T-helper 1 cell treated with Interleukin-12 subunit alpha and Interleukin-12 subunit beta and Interleukin-4 antibody, amounts not matched to agents 30 ng/mL and 1 ng/mL, for 36 hours (primary cell): Measurements from ENCODE around the gene ADAMTSL3. TPM values are rescaled to one million over a fixed set of nuclear protein-coding genes. Genes with fewer than 3 reads are reported as not detected.

Experiments
- intact Hi-C: fragments of 100-400 bp; cut with micrococcal nuclease; formaldehyde crosslinking; loops from one replicate; pipeline ENCODE4 v1.15.1; 2024
- total RNA-seq: library from RNA; stranded (reverse); gene quantifications from 2 replicates; pipeline ENCODE4 v1.2.3, GENCODE V29; 2022

The ADAMTSL3 gene
- total RNA-seq, 1 donor from 2014 or later: not detected

DNA sequence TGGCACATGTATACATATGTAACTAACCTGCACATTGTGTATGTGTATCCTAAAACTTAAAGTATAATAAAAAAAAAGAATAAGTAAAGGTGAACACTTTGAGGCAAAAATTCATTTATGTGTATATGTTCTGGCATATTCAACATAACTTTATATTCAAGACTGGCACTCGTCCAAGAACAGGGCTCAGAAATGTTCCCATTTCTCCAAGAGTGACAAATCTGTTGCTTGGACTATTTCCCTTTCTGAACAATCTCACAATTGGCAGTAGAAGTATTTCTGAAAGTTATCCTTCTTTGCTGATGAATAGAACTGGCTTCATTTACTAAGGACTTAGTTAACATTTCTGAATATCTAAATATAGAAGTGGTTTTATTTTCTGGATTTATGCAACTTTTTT is 212.8 kb downstream of the ADAMTSL3 start:
- intact Hi-C loops: no loop called here

DNA sequence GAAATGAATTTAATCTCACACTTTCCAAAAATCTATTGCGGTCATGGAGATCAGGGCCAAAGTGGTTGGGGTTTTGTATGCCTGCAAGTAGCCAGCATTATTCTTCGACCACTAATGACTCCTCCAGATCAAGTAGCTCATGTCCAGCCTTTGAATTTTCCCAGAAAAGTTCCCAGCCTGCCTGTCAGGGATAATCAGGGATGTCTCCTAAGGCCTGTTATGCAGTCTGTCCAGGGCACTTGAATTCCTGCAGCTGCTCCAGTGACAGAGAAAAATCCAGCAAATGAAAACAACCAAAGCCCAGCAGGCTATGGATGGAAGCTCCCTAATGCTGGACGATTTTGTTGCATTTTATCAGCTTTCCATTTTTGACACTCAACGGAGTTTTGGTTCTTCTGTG is 215.4 kb downstream of the ADAMTSL3 start:
- intact Hi-C loops: no loop called here

DNA sequence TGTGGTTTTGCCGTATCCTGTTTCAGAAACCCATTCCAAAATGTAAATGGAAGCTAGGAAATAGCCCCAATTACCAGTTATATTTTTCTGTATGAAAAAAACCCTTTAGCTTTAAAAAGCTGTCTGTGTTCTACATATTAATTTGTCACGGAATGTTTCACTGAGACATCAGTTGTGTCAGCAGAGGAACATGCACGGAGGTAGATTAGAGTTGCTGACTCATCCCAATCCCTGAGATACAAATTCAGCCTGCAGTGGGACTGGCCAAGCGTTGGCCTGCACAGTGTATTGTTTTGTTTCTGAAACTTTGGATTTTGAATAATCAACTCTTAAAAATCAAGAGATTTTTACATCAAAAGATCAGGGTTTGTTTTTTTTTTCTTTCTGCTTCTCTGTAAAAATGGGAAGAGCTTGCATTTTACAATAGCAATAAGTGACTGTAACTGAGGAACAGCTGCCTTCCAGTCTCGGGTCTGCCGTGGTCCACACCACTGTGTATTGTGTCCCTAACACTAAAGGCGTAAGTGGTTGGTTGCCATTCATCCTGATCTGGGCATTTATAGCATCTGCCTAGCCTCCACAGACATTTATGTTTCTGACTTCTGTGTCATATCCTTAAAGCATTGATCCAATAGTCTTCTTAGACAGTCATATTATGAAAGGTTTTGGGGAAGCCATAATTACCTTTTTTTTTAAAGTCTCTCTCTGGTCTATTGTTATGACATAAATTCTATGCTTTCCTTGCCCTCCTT is 218.1 kb downstream of the ADAMTSL3 start:
- intact Hi-C loops: no loop called here

DNA sequence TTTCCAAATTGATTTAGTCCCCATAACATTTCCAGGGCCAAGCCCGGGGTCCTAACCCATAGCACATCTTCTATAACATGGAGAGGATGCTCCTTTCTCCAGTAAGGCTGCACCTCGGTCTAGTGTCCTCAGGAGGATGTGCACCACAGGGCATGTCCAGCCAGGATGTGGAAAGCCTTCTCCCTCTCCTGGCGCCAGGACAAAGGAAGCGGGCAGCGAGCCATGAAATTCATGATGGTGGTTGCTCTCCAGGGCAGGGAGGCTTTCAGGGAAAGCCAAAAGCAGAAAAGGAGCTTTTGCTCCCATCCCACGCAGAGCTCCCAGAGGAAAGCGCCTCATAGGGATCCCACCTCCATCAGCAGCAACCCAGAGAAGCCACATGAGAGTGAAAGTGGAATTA is 220.0 kb downstream of the ADAMTSL3 start:
- intact Hi-C loops: no loop called here

DNA sequence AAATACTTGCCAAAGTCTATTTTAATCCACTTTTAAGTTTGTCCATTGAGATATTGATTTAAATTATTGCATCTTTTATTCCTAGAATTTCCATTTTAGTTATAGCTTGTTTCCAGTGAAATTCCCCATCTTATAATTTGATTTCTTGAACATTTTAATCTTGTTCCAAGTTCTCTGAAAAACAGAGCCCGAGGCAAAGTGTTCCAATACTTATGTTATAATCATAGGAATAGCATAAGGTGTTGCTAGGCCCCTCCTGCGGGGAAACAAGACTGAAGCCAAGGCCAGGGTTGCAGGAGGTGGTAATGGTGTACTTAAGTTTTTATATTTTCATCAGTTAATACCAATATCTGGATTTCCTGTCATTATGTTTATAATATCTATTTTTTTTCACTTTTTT is 226.6 kb downstream of the ADAMTSL3 start:
- intact Hi-C loops: no loop called here

DNA sequence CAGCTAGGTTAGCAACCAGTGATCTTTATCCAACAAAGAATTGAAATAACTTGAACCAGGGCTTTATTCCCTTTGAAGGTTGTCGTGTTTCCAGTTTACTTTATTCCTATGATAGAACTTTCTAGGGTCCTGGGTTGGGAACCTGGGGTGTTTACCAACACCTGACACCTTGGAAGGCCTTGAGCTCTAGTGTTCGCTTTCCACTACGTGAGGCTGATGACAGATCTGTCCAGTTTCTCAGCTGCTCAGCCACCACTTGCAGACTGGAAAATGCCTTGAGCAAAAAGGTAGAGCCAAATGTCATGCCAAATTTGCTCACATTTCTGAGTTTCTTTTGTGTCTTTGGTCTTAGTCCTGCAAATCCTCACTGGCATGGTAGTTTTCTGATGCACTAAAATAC is 227.2 kb downstream of the ADAMTSL3 start:
- intact Hi-C loops: no loop called here

DNA sequence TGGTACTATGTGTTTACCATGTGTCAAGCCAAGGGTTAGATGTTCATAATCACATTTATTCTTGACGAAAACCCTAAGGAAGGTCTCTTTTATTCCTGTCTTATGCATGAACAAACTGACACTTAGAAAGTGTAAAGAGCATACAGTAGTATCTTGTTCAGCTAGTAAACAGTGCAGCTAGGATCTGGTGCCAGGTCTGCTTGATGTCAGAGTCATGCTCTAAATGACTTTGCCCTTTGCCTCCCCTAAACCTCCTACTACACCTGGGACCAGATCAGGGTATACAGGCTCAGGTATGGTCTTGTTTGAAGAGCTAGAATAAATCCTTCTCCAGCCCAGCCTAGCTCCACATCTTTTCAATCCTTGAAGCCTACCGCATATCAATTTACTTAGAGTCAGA is 232.4 kb downstream of the ADAMTSL3 start:
- intact Hi-C loops: no loop called here

DNA sequence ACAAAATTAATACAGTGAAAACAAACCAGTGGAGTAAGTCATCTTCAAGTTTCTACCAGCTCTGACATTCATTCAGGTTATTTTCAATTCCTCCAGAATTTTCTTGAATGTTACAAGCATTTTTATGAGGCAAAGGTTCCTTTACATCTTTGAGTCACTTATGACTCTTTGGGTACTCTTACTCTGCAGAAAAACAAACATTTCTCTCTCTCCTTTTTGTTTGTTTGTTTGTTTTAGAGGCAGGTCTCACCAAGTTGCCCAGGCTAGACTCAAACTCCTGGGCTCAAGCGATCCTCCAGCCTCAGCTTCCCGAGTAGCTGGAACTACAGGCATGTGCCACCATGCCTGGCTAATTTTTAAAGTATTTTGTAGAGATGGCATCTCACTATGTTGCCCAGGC is 233.5 kb downstream of the ADAMTSL3 start:
- intact Hi-C loops: no loop called here

DNA sequence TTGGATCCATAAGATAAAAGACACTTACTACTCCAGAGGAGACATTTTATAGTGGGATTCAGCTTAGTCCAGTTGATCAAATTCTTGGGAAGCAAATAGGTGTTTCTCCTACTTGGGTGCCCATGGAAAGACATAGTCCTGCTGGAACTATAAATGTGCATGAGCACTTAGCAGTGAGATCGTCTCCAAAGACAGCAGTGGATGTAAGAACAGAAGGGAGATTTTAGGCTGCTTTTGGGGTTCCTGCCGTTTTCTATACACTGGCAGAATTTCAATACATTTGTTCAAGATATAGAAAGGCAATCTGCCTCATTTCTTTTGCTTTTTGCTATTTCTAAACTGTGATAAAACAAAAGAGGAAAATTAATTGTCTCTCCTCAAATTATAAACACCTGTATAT is 234.0 kb downstream of the ADAMTSL3 start:
- intact Hi-C loops: no loop called here

DNA sequence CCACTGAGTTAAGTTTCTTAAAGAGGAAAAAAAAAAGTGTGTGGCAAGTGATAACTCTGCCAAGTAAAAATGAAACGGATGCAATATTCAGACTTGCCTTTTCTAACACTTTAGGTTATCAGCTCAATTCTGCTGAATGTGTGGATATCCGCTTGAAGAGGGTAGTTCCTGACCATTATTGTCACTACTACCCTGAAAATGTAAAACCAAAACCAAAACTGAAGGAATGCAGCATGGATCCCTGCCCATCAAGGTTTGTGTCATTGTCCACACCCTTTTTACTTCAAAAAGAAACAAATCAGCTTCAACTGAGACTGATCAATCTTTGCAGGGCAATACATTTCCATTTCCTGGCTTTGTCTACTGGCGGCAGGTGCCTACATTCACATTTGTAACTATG is 236.1 kb downstream of the ADAMTSL3 start:
- intact Hi-C loops: no loop called here

DNA sequence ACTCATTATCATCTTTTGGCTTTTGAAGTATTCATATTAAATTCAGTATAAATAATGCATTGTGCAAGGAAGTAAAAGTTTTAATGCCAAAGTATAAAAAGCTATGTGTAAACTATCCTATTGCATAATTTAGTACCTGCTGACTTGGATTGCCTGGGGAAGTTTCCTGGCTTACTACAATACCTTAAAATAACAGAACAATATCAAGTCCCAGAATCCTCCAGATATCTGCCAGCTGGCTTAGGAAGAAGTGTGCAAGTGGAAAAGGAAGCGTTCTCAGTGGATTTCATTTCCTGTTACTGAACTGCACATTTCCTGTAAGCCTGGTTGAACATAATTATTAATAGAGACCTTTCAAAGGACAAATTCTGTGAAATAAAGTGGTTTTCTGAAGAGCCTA is 236.7 kb downstream of the ADAMTSL3 start:
- intact Hi-C loops: no loop called here

DNA sequence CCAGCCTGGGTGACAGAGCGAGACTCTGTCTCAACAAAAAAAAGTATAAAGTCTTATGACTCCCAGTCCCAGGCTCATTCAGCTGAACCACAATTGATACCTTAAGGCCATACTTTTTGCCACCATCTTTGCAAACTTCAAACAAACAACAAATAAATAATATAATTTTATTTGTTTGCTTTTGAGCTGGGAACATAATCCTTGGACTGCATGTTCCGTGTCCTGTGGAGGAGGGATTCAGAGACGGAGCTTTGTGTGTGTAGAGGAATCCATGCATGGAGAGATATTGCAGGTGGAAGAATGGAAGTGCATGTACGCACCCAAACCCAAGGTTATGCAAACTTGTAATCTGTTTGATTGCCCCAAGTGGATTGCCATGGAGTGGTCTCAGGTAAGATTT is 238.6 kb downstream of the ADAMTSL3 start:
- intact Hi-C loops: no loop called here

DNA sequence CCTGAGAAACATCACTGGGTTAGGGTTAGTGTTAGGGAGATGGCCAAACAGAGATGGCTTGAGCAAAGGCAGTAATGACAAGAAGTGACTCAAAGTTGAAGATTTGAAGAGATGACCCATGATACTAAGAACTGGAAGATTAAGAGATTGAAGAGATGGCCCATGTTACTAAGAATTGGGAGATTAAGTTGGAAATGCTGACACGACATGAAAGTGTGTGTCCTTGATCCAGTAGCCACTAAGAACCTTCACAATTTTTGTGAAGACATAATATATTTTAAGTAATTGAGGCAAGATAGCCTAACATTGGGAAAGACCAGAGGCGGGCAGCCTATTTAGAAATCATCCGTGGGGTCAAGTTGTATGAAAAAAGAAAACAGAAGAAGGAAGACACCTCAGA is 239.4 kb downstream of the ADAMTSL3 start:
- intact Hi-C loops: no loop called here

DNA sequence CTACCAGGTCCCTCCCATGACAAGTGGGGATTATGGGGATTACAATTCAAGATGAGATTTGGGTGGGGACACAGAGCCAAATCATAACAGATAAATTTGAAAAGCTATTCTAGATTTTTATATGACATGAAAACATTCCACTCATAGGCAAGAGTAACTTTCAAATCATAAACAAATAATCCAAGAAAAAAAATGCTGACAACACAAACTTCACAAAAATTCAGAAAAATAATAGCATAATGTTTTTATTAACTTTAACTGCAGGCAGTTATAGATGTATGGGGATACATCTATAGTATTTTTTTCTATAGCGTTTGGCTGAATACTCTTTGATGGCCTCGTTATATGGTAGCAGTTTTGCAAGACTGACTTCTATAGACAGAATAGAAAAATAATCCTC is 243.1 kb downstream of the ADAMTSL3 start:
- intact Hi-C loops: no loop called here

DNA sequence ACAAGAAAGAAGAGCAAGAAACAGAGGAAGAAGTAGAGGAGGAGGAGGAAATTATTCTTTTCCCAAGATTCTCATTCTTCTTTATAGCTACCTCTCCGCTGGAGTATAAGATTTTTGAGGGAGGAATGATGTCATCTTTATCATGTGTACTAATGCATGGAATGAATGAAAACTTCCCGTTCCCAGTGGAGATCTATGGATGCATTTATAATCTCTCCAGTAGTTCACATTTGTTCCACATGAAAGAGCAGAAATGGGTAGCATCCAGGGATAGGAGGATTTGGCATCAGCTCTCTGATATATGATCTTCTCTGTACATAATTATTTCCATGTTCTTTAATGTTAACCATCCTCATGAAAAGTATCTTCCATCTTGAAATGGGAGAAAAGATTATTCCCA is 244.4 kb downstream of the ADAMTSL3 start:
- intact Hi-C loops: no loop called here

DNA sequence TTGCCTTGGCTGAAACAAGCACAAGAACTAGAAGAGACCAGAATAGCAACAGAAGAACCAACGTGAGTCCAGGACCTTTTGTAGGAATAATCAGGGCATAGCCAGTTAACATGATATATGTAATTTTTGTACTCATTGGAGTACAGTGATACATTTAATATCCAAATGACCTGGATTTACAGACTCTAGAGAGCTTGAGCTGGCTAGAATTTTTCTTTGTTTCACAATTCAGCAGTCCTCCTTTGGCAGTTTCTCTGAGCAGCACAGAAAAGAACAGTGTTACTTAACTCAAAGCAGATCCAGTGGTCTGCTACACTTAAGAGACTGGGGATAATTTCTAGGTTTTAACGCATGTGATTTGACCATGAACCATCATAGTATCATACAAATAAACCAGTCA is 245.7 kb downstream of the ADAMTSL3 start:
- intact Hi-C loops: no loop called here

DNA sequence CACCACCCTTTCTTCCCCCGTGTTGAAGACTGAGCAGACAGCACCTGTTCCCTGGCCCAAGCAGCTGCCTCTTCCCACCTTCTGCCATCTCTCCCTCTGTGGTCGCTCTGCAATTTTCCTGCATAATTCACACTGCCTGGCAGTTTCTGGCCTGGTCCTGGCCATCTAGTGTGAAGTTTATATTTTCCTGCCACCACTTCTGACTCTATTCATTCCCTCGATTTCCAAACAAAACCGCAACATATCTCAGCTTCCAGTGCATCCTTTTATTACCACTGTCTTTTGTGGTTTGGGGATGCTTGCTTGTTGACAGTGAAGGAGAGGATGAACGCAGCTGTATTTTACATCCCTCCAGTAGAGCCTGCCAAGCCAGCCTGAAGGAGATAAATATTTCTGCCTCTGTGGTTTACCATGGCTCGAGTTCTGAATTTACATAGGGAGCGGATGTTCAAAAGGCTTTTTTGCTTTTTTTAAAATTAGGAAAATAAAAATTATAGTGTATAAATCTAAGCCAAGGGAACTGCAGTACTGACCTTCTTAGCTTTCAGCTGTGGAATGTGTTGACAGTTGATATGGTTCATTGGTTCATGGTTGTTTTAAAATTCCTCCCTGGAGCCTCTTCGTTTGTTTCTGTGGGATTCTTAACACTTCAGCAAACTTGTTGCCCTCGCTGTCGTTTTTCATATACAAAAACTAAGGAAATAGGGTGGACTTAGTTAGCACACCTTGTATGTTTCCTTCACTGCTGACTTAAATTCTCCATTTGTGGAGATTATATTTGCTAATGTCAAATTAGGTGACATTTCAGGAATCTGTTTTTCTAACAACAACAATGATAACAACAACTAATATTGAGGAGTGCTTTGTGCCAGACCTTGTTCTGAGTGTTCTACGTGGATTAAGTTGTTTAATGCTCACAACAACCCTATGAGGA is 250.5 kb downstream of the ADAMTSL3 start:
- intact Hi-C loops: no loop called here

DNA sequence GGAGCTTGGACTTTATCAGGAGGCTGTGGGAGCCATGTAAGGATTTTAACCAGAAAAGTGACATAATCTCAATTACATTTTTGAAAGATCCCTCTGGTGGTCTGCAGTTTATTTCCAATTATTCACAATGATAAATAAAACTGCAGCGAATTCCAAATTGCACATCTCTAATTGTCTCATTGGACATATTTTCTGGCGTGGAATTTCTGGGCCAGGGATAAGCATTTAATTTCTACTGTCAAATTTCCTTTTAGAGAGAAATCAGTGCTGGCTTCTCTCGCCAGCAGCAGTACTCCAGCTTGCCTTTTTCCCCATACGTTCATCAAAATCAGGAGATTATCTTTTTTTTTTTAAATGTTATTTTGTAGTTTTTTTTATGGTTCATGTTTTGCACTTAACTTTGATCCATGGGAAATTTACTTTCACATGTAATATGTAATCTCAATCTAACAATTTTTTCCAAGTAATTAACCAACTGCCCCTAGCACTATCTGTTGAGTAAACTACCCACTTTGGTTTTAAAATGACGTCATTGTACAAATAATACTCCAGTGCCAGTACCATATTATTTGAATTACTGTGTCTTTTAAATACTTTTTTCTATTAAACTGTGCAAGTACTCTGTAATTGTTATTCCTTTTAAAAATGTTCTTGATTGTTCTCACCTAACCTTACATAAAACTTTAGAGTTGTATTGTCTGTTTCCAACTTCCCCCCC is 251.8 kb downstream of the ADAMTSL3 start:
- intact Hi-C loops: no loop called here

DNA sequence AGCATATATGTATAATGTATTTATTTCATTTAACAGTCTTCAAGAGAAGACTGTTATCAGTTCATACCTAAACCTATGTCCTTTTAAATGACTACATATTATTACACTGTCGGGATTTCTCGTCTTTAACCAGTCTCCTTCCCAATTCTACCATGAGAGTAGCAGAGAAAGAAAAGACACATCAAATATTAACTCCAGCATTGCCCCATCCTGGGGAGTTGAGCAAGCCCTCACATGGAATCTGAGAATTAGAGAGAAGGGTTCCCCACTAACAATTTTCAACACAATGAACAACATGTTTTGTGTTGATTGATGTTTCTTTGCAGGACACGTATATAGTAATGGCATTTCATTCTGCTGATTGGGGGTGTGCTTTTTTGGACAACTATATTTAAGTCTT is 257.4 kb downstream of the ADAMTSL3 start:
- intact Hi-C loops: no loop called here

DNA sequence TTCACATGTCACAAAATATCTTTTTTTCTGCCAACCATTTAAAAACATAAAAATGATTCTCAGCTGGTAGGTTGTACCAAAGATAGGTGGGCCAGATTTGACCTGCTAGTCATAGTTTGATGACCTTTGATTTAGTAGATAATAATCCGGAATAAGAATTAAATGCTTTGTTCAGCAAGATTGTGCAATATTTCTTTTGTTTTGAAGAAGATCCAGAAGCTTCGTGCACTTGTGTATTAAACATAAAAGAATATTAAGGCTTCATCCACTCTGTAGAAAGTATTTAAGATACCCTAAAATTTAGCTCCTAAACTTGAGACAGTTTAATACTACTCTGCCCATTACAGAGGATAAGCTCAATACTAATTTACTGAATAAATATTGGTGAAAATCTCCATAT is 258.4 kb downstream of the ADAMTSL3 start:
- intact Hi-C loops: no loop called here

DNA sequence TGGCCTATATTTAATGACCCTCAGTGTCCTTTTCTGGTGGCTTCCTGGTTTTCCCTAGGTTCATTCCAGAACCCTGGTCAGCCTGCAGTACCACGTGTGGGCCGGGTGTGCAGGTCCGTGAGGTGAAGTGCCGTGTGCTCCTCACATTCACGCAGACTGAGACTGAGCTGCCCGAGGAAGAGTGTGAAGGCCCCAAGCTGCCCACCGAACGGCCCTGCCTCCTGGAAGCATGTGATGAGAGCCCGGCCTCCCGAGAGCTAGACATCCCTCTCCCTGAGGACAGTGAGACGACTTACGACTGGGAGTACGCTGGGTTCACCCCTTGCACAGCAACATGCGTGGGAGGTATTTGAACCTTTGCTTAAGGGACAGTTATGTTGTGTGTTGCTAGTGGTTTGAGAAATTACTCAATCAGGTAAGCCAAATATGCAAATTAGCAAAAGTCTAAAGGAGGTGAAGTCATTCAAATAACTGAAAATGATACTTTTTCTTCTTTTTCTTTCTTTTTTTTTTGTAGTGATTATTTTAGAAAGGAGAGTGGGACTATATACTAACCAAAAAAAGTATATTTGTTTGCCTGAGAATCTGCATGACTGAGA is 259.2 kb downstream of the ADAMTSL3 start:
- intact Hi-C loops: no loop called here

DNA sequence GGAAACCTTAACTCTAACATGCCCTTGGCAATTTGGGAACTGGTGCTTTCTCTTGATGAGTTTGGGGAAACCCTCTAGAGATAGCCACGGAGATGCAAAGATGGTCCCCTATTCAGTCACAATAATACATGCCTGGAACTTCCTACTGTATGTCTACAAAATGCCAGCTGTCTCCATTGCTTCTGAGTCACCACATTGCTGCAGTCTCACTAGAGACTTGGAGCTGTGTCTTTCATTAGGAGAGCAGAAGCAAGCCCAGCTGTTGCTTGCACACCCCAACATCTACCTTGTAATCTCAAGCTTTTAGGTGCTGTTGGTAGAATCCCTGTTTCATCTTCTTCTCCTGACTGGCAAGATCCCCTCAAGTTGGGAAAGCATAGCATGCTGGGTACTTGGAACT is 261.0 kb downstream of the ADAMTSL3 start:
- intact Hi-C loops: no loop called here
